Calu3 (cell line): Measurements from ENCODE around the gene PPM1D. TPM values are rescaled to one million over a fixed set of nuclear protein-coding genes. Genes with fewer than 3 reads are reported as not detected.

Experiments used
- BruUV-seq: library from RNA; stranded (reverse); fragments of 400-500 nt; replicated peaks from 2 replicates; lab custom pipeline; 2021; lab: Mats Ljungman, UMichigan
- CTCF ChIA-PET: fragments of 300-600 bp; sonication (Branson Sonifier 250); formaldehyde crosslinking; loops from one replicate; lab custom pipeline; 2022; ENCODE audit warnings: antibody characterized with exemption; lab: Charles Lee
- DNase-seq: peaks from one replicate; pipeline ENCODE4 v3.0.0; 2022
- H3K27ac Mint-ChIP-seq: one replicate; pipeline ENCODE4 v1.8.0; 2022; ENCODE audit warnings: mixed read lengths; ENCODE audit not compliant: unreplicated experiment
- H3K27me3 Mint-ChIP-seq: one replicate; pipeline ENCODE4 v1.8.0; 2022; ENCODE audit warnings: mixed read lengths; ENCODE audit not compliant: unreplicated experiment
- H3K36me3 Mint-ChIP-seq: one replicate; pipeline ENCODE4 v1.8.0; 2022; ENCODE audit warnings: mild to moderate bottlenecking, moderate library complexity, mixed read lengths; ENCODE audit not compliant: insufficient read depth, unreplicated experiment
- H3K4me1 Mint-ChIP-seq: one replicate; pipeline ENCODE4 v1.8.0; 2022; ENCODE audit warnings: mild to moderate bottlenecking, low read depth, mixed read lengths; ENCODE audit not compliant: unreplicated experiment
- H3K4me3 Mint-ChIP-seq: one replicate; pipeline ENCODE4 v1.8.0; 2022; ENCODE audit warnings: mild to moderate bottlenecking, low read depth, moderate library complexity, mixed read lengths; ENCODE audit not compliant: unreplicated experiment
- H3K9me3 Mint-ChIP-seq: one replicate; pipeline ENCODE4 v1.8.0; 2022; ENCODE audit warnings: low read depth, mixed read lengths; ENCODE audit not compliant: unreplicated experiment
- intact Hi-C: fragments of 100-400 bp; cut with micrococcal nuclease; formaldehyde crosslinking; loops from one replicate; pipeline ENCODE4 v1.10.0; 2022; ENCODE audit not compliant: unreplicated experiment
- total RNA-seq: library from RNA; stranded (reverse); gene quantifications from 2 replicates; pipeline ENCODE4 v1.2.3, GENCODE V29; 2022
- TF ChIP-seq, protein P1 (sequence below): fragments of 200-600 bp; IDR thresholded peaks from one replicate; pipeline ENCODE4 v1.8.0; 2022; ENCODE audit warnings: antibody characterized with exemption; ENCODE audit not compliant: unreplicated experiment

The PPM1D gene
- total RNA-seq, 1 experiment from 2014 or later: 7.6 TPM

DNA sequence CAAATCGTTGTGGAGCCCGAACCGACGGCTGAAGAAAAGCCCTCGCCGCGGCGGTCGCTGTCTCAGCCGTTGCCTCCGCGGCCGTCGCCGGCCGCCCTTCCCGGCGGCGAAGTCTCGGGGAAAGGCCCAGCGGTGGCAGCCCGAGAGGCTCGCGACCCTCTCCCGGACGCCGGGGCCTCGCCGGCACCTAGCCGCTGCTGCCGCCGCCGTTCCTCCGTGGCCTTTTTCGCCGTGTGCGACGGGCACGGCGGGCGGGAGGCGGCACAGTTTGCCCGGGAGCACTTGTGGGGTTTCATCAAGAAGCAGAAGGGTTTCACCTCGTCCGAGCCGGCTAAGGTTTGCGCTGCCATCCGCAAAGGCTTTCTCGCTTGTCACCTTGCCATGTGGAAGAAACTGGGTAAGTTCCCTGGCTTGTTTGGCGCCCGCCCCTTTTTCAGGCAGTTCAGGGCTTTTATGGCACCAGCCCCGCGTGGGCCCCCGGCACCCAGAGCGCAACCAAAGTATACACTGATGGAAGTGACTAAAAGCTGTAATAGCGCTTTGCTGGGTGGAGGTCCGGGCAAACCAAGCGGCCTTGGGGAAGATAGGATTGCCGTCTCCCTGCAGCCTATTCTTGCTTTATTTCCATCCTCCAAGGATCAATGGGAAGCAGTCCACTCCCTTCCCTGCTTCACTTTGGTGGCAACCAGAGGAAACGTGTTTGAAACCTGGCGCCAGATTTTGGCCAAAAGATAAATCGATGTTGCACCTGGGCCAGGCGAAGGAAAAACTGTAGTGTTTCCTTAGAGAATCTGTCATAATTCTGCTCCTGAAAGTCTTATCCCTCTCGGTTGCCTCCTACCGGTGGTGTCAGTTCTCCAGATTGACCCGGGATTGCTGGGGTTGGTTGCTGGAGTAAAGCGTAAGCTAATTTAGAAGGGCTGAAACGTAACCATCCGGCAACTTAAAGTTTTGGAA is 775 bp downstream of the PPM1D start:
- TF ChIP-seq, protein P1, sequence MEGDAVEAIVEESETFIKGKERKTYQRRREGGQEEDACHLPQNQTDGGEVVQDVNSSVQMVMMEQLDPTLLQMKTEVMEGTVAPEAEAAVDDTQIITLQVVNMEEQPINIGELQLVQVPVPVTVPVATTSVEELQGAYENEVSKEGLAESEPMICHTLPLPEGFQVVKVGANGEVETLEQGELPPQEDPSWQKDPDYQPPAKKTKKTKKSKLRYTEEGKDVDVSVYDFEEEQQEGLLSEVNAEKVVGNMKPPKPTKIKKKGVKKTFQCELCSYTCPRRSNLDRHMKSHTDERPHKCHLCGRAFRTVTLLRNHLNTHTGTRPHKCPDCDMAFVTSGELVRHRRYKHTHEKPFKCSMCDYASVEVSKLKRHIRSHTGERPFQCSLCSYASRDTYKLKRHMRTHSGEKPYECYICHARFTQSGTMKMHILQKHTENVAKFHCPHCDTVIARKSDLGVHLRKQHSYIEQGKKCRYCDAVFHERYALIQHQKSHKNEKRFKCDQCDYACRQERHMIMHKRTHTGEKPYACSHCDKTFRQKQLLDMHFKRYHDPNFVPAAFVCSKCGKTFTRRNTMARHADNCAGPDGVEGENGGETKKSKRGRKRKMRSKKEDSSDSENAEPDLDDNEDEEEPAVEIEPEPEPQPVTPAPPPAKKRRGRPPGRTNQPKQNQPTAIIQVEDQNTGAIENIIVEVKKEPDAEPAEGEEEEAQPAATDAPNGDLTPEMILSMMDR: peak; percentile 48
- Mint-ChIP-seq H3K27ac (peak overlapping the region; percentile 70), H3K36me3 (peaks cover 41% of the 10 kb centered on the region), H3K4me1 (peaks cover 20% of the 10 kb centered on the region), H3K9me3 (no peaks in the 10 kb centered on the region), H3K27me3 (no peaks in the 10 kb centered on the region), H3K4me3 (peak overlapping the region; percentile 94)
- peak; percentile 82 for DNase-seq
- intact Hi-C loops: no loop called here
- CTCF ChIA-PET: interaction anchor here (0.7 to 1.5 kb wide), 8 partner anchors 9 to 77 kb away, joined by 3 to 5 read pairs (median 3); partner anchors contain the start of gene BCAS3
- no TSS peak for BruUV-seq

DNA sequence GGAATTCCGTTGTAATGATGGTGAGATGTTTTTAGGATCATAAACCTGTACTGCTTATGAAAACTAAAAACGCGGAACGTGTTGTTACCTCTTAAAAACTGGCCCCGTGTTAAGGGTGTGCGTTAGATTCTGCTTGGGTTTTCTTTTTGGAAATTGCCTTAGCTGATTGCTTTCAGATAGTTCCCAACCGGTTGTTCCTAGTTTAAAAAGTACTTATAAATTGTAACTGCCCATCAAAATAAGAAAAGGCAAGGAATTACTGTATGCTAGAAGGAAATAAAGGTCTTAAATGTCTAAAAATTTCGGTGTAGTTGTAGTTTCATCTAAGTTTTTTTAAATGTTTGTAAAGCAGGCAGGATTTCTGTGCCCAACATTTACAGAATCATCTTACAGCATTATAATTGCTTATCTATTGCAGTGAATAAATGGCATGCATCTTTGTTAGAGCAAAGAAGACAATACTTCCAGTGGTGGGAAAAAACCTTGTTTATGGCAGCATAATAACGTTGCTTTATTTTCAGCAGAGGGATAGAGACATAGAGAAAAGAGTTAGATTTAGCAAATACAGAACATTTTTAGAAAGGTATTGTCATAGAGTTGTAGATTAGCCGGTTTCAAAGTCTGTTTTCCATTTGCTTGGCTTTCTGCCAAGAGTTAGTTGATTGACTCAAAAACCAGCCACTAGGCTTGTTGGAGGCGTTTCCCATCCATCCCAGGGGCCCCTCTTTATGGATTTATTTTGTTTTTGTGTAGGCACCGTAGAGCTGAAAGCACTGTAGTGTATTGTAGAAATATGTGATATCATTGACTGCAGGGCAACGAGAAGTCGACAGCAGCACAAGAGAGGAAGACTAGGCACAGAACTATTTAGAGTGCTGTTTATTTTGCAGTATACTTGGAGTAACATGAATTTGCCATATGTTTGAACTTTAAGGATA is 1.7 kb downstream of the PPM1D start:
- peak; percentile 61 for DNase-seq
- H3K27me3 Mint-ChIP-seq: no peaks in the 10 kb centered on the region
- TF ChIP-seq, protein P1: no peak
- BruUV-seq: TSS peak; percentile 38
- intact Hi-C loops: no loop called here
- CTCF ChIA-PET: interaction anchor here (0.7 to 1.0 kb wide), 4 partner anchors 13 to 77 kb away, joined by 3 read pairs; no protein-coding TSS in a partner anchor
- H3K27ac Mint-ChIP-seq: peak overlapping the region; percentile 70
- peaks cover 20% of the 10 kb centered on the region for H3K4me1 Mint-ChIP-seq
- H3K36me3 Mint-ChIP-seq: peaks cover 41% of the 10 kb centered on the region
- H3K4me3 Mint-ChIP-seq: peak overlapping the region; percentile 94
- no peaks in the 10 kb centered on the region for H3K9me3 Mint-ChIP-seq

DNA sequence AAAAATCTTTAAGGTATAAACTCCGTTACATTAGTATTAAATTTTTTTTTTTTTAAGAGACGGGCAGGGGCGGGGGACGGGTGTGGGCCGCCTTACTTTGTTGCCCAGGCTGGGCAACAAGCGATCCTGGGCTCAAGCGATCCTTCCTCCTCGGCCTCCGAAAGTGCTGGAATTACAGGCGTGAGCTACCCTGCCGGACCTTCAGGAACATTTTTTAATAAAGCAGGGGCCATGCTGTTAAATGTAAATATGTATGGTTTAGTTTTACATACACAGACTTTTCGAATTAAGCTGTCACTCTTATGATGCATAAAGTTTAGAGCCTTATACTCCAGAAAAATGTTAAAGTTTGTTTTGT is 2.4 kb downstream of the PPM1D start:
- DNase-seq: no peak

More for the DNA sequence above, 2.4 kb downstream of the PPM1D start:
- CTCF ChIA-PET: interaction anchor here (0.7 kb wide), 1 partner anchor 77 kb away, joined by 3 read pairs; no protein-coding TSS in a partner anchor
- H3K4me3 Mint-ChIP-seq: peak overlapping the region; percentile 94
- no peaks in the 10 kb centered on the region for H3K27me3 Mint-ChIP-seq
- BruUV-seq: no TSS peak
- no peaks in the 10 kb centered on the region for H3K9me3 Mint-ChIP-seq
- peak overlapping the region; percentile 70 for H3K27ac Mint-ChIP-seq
- intact Hi-C loops: no loop called here
- peaks cover 20% of the 10 kb centered on the region for H3K4me1 Mint-ChIP-seq
- TF ChIP-seq, protein P1: no peak
- peaks cover 41% of the 10 kb centered on the region for H3K36me3 Mint-ChIP-seq
